Left hindlimb (tissue), 1 donor: ENCODE data around the gene INO80E.

Experiments used
- DNase-seq: peaks from one replicate; pipeline ENCODE4 v3.0.0-alpha.2; 2018

INO80E gene

GRCh38 chr16:29975811-29976511 is 20.1 kb upstream of the INO80E start:
- no peak for DNase-seq

DNA sequence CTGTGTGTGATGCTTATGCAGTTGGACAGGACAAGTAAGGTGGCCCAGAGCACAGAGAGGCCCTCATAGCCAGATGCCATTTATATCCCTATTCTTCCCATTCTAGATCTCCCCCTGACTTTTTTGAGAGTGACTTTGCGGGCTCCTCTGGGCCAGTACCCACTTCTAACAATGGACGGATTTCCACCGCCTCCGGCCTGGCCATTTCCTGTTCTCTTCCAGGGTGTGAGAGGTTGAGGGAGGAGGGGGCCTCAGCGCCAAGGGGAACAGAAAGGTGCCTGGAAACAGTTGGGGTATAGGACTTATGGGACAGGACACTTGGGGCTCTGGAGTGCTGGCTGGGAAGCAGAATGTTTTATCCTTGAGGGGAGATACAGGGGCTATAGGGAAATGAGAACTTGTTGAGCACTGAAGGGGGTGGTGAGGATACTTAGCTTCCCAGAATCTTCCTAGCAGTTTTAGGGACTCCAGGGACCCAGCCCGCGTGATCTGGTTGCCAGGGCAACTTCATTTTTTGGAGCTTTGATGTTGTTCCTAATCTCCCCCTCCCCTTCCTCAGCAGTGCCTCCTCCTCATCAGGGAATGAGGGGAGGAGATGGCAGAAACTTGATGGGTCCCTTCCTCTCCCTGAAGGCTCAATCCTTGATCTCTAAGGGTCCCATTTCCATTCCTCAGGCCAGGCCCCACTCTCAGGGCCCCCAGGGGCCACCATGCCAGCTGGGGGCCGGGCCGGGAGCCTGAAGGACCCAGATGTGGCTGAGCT is 18.8 kb upstream of the INO80E start:
- no peak for DNase-seq

DNA sequence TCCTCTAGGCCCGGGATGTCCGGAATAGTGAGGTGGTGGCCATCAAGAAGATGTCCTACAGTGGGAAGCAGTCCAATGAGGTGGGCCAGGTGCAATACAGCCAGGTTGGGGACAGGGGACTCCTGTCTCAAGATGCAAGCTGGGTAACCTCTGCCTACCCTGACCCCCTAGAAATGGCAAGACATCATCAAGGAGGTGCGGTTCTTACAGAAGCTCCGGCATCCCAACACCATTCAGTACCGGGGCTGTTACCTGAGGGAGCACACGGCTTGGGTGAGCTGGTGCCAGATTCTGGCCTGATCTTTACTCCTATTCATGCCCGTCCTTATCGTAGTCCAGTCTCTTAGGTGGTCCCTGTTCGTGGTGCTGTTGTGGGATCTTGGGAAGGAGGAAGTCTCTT is 18.0 kb upstream of the INO80E start:
- DNase-seq, result no peak

- DNase-seq, result no peak
Measured at GRCh38 chr16:29978564-29979270, 17.3 kb upstream of the INO80E start.

GRCh38 chr16:29982560-29983419 is 13.3 kb upstream of the INO80E start:
- DNase-seq, result no peak

- DNase-seq, result no peak
Measured at GRCh38 chr16:29983420-29984136, 12.5 kb upstream of the INO80E start.

- no peak for DNase-seq
Measured at GRCh38 chr16:29984137-29984763, 11.8 kb upstream of the INO80E start.

GRCh38 chr16:29984764-29985147 is 11.3 kb upstream of the INO80E start:
- no peak for DNase-seq

DNA sequence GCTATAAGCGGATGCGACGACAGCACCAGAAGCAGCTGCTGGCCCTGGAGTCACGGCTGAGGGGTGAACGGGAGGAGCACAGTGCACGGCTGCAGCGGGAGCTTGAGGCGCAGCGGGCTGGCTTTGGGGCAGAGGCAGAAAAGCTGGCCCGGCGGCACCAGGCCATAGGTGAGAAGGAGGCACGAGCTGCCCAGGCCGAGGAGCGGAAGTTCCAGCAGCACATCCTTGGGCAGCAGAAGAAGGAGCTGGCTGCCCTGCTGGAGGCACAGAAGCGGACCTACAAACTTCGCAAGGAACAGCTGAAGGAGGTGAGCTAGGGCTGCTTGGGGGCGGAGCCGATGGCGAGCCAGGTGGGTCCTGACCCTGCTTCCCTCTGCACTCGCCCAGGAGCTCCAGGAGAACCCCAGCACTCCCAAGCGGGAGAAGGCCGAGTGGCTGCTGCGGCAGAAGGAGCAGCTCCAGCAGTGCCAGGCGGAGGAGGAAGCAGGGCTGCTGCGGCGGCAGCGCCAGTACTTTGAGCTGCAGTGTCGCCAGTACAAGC is 10.7 kb upstream of the INO80E start:
- DNase-seq, result no peak

DNA sequence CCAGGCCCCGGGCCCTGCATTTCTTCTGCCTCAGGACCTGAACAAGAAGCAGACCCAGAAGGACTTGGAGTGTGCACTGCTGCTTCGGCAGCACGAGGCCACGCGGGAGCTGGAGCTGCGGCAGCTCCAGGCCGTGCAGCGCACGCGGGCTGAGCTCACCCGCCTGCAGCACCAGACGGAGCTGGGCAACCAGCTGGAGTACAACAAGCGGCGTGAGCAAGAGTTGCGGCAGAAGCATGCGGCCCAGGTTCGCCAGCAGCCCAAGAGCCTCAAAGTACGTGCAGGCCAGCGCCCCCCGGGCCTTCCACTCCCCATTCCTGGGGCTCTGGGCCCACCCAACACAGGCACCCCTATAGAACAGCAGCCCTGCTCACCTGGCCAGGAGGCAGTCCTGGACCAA is 9.8 kb upstream of the INO80E start:
- no peak for DNase-seq

DNA sequence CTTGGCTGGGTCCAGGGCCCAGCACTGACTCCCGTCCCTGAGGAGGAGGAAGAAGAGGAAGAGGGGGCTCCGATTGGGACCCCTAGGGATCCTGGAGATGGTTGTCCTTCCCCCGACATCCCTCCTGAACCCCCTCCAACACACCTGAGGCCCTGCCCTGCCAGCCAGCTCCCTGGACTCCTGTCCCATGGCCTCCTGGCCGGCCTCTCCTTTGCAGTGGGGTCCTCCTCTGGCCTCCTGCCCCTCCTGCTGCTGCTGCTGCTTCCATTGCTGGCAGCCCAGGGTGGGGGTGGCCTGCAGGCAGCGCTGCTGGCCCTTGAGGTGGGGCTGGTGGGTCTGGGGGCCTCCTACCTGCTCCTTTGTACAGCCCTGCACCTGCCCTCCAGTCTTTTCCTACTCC is 9.1 kb upstream of the INO80E start:
- DNase-seq, result no peak

DNA sequence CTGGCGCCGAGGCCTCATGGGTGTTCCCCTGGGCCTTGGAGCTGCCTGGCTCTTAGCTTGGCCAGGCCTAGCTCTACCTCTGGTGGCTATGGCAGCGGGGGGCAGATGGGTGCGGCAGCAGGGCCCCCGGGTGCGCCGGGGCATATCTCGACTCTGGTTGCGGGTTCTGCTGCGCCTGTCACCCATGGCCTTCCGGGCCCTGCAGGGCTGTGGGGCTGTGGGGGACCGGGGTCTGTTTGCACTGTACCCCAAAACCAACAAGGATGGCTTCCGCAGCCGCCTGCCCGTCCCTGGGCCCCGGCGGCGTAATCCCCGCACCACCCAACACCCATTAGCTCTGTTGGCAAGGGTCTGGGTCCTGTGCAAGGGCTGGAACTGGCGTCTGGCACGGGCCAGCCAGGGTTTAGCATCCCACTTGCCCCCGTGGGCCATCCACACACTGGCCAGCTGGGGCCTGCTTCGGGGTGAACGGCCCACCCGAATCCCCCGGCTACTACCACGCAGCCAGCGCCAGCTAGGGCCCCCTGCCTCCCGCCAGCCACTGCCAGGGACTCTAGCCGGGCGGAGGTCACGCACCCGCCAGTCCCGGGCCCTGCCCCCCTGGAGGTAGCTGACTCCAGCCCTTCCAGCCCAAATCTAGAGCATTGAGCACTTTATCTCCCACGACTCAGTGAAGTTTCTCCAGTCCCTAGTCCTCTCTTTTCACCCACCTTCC is 8.5 kb upstream of the INO80E start:
- no peak for DNase-seq

DNA sequence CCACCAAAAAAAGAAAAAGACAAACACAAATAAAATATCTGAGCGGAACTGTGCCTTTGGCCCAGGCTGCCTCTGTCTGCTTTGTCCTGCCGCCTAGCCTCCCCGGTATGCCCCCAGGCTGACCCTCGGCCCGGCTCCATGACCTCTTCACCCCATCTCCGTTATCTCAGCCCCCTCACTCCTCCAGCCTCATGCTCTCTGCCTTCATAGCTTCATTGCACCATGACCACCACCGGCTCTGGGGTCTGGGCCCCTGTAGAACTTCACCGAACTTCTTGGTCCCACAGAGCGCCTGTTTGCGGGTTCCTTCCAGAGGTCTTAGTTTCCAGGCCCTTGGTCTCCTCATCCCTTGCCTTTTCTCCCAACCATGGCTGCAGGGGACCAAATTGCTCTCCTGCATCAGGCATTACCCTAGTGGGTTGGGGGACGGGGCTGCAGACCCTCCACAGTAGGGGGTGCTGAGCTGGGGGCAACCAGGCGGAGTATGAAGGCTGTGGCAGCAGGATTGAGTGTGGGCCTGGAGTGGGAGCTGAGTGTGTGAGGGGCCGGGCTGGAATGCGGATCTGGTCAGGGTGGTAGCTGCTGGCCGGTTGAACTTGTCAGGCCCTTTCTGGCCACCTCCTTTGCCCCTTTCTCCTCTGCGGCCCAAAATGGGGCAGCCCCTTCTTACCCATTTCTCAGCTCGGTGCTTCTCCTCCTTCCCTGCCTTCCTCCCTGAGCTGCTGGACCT is 7.5 kb upstream of the INO80E start:
- no peak for DNase-seq

GRCh38 chr16:29989111-29989858 is 6.8 kb upstream of the INO80E start:
- DNase-seq, result no peak

DNA sequence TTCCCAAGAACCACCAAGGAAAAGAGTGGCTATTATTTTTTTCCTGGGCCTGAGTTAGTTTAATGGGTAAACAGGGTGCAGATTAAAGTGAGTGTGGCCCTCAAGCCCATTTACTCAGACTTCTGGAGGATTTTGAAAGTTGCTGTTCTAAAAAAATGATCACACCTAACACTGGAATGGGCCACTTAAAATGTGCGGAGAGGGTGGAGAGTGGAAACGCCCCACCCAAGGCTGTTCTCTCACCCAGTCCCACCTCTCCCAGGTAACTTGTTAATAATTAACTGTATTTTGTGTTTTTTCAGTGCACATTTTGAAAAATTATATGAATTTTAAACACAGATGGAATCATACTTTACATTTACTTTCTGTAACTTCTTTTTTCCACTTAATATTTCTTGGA is 6.0 kb upstream of the INO80E start:
- no peak for DNase-seq

DNA sequence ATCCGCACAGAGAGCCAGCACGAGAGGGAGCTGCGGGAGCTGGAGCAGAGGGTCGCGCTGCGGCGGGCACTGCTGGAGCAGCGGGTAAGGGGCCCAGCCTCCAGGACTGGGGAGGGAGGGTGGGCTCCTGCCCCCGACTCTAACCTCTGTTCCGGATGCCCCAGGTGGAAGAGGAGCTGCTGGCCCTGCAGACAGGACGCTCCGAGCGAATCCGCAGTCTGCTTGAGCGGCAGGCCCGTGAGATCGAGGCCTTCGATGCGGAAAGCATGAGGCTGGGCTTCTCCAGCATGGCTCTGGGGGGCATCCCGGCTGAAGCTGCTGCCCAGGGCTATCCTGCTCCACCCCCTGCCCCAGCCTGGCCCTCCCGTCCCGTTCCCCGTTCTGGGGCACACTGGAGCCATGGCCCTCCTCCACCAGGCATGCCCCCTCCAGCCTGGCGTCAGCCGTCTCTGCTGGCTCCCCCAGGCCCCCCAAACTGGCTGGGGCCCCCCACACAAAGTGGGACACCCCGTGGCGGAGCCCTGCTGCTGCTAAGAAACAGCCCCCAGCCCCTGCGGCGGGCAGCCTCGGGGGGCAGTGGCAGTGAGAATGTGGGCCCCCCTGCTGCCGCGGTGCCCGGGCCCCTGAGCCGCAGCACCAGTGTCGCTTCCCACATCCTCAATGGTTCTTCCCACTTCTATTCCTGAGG is 5.0 kb upstream of the INO80E start:
- DNase-seq, result no peak

GRCh38 chr16:29991571-29991904 is 4.5 kb upstream of the INO80E start:
- no peak for DNase-seq

GRCh38 chr16:29992344-29992967 is 3.6 kb upstream of the INO80E start:
- no peak for DNase-seq
